Sigmoid colon (tissue), 3 donors: ENCODE measurements around the gene SDR39U1.

ENCODE experiments used
- POLR2A ChIP-seq, 2 donors: fragments of 450-650 bp; IDR thresholded peaks; one replicate each; pipeline ENCODE4 v1.6.1; 2016; ENCODE audit warnings: antibody characterized with exemption in 2 of 2, mild to moderate bottlenecking in 2 of 2, moderate library complexity in 2 of 2
- TF ChIP-seq, protein P1 (sequence below), 4 experiments: fragments of 450-650 bp in 3 of 4; fragments of 200-600 bp in 1 of 4; IDR thresholded peaks; one replicate each; pipeline ENCODE4 v1.5.1; 2016 to 2019; ENCODE audit warnings: antibody characterized with exemption in 4 of 4, mild to moderate bottlenecking in 3 of 4, moderate library complexity in 2 of 4

DNA sequence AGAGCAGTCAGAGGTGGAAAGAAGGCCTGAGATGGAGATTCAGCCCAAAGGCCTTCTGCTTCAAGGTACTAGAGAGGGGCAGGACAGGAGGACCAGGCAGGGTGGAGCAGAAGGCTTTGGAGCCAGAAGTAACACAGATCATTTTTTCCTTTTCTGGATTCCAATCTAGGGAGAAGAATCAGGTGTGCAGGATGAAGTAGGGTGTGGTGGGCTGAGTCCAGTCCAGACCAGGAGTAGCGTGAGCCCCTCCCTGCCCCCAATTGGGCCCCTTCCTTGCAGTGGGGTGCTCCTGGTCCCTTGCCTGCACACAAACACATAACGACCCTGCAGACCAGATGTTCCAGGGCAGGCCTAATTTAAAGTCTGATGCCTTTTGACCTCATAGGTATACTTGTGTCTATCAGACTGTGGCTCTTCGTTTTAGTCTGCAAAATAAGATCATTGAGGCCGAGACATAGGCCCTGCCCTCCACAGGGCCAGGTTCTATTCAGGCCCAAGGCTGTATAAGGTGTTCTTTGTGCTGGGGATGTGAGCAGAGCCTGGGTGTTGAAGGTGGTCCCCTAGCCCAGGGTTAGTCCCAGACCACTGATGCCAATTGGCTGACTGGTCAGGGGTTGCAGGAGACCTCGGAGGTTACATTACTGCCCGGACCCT is 44.8 kb downstream of the SDR39U1 start:
- TF ChIP-seq, protein P1, sequence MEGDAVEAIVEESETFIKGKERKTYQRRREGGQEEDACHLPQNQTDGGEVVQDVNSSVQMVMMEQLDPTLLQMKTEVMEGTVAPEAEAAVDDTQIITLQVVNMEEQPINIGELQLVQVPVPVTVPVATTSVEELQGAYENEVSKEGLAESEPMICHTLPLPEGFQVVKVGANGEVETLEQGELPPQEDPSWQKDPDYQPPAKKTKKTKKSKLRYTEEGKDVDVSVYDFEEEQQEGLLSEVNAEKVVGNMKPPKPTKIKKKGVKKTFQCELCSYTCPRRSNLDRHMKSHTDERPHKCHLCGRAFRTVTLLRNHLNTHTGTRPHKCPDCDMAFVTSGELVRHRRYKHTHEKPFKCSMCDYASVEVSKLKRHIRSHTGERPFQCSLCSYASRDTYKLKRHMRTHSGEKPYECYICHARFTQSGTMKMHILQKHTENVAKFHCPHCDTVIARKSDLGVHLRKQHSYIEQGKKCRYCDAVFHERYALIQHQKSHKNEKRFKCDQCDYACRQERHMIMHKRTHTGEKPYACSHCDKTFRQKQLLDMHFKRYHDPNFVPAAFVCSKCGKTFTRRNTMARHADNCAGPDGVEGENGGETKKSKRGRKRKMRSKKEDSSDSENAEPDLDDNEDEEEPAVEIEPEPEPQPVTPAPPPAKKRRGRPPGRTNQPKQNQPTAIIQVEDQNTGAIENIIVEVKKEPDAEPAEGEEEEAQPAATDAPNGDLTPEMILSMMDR (IDR thresholded peaks at IDR 0.05): no peak
- TF ChIP-seq POLR2A (IDR thresholded peaks at IDR 0.05): no peak
